Measurements from ENCODE around the gene SURF1. TPM values are rescaled to one million over a fixed set of nuclear protein-coding genes. Genes with fewer than 3 reads are reported as not detected.

The SURF1 gene
- total RNA-seq, 4 donors from 2014 or later = 35.0 to 59.4 (median 41.6) TPM

DNA sequence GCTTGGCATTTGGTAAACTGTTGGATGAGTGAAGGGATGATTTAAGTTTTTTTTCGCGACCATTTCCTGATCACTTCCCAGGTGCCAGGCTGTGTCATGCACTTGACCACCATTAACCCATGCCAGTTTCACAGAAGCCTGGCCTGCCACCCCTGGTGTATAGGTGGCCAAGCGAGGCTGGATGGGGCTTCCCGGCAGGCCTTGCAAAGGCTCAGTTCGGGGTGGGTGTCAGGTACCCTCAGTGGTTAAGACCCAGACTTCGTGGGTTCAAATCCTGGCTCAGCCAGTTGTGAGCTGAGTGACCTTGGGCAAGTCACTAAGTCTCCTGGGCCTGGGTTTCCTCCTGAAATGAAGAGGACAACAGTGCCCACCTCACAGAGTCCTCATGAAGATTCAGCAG, 10.7 kb downstream of the SURF1 start:
- Histone ChIP-seq H3K27ac (no peak overlapping the region), H3K4me3 (no peak overlapping the region), H3K9me3 (no peaks in the 10 kb centered on the region), H3K36me3 (peaks cover 0 to 70% (median 22%) of the 10 kb centered on the region in 3 donors), H3K4me1 (peaks cover 0 to 52% (median 24%) of the 10 kb centered on the region in 4 donors), H3K27me3 (no peaks in the 10 kb centered on the region)
- TF ChIP-seq, protein P1, sequence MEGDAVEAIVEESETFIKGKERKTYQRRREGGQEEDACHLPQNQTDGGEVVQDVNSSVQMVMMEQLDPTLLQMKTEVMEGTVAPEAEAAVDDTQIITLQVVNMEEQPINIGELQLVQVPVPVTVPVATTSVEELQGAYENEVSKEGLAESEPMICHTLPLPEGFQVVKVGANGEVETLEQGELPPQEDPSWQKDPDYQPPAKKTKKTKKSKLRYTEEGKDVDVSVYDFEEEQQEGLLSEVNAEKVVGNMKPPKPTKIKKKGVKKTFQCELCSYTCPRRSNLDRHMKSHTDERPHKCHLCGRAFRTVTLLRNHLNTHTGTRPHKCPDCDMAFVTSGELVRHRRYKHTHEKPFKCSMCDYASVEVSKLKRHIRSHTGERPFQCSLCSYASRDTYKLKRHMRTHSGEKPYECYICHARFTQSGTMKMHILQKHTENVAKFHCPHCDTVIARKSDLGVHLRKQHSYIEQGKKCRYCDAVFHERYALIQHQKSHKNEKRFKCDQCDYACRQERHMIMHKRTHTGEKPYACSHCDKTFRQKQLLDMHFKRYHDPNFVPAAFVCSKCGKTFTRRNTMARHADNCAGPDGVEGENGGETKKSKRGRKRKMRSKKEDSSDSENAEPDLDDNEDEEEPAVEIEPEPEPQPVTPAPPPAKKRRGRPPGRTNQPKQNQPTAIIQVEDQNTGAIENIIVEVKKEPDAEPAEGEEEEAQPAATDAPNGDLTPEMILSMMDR (IDR thresholded peaks at IDR 0.05) = no peak
- no peak for TF ChIP-seq EP300 (IDR thresholded peaks at IDR 0.05)
- no peak for TF ChIP-seq POLR2A (IDR thresholded peaks at IDR 0.05)
- DNase-seq (ENCODE audit: low spot score in 2 of 2) = no peak
- 90 to 92% methylated on average over 6 of the region's 6 CpGs for WGBS, 2 donors

DNA sequence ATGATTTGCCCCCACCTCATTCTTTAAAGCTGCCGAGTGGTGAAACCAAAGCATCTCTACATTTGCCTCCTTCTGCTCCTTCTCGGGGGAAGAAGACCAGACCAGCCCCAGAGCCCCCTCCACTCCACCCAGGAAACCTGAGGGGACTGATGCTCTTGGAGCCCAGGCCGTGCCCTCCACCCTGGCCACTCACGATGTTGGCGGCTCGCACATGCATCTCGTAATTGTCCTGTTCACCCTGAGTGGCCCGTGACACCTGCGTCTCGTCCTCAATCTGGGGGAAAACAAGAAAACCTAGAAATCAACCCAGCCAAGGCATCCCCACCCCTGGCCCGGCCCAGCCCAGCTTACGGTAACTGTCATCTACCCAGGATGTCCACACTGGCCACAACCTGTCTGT, 11.3 kb downstream of the SURF1 start:
- Histone ChIP-seq H3K36me3 (peaks cover 0 to 70% (median 16%) of the 10 kb centered on the region in 3 donors), H3K27ac (no peak overlapping the region), H3K4me1 (peaks cover 0 to 48% (median 22%) of the 10 kb centered on the region in 4 donors), H3K9me3 (no peaks in the 10 kb centered on the region), H3K4me3 (no peak overlapping the region), H3K27me3 (no peaks in the 10 kb centered on the region)
- WGBS, 2 donors = 90 to 97% methylated on average over 12 of the region's 12 CpGs
- DNase-seq (ENCODE audit: low spot score in 2 of 2) = no peak
- TF ChIP-seq, protein P1 (IDR thresholded peaks at IDR 0.05) = no peak
- TF ChIP-seq EP300 (IDR thresholded peaks at IDR 0.05) = no peak
- TF ChIP-seq POLR2A (IDR thresholded peaks at IDR 0.05) = no peak

DNA sequence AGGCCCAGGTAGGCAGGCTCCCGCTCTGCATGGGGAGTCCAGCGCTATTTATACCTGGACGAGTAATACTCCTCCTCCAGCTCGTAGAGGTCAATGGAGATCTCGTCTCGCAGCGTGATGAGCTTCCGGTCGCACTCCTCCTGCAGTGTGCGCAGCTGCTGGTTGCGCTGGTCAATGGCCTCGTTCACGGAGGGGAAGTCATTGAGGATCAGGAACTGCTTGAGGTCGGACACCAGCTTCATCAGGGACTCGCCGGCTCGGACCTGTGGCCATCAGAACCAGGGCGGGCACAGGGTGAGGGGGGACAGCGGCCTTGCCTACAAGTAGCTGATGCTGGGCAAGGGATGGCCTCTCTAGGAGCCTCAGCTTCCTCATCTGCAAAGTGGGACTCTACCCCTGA, 12.2 kb downstream of the SURF1 start:
- no peak for DNase-seq (ENCODE audit: low spot score in 2 of 2)
- 93 to 97% methylated on average over 6 to 19 of the region's 19 CpGs for WGBS, 2 donors
- TF ChIP-seq POLR2A (IDR thresholded peaks at IDR 0.05) (no peak), EP300 (IDR thresholded peaks at IDR 0.05) (no peak)
- TF ChIP-seq, protein P1 (IDR thresholded peaks at IDR 0.05) = no peak
- peaks cover 0 to 69% (median 7%) of the 10 kb centered on the region in 3 donors for H3K36me3 ChIP-seq
- no peaks in the 10 kb centered on the region for H3K9me3 ChIP-seq
- peaks cover 0 to 39% (median 14%) of the 10 kb centered on the region in 4 donors for H3K4me1 ChIP-seq
- no peaks in the 10 kb centered on the region for H3K27me3 ChIP-seq
- H3K27ac ChIP-seq = no peak overlapping the region
- no peak overlapping the region for H3K4me3 ChIP-seq

DNA sequence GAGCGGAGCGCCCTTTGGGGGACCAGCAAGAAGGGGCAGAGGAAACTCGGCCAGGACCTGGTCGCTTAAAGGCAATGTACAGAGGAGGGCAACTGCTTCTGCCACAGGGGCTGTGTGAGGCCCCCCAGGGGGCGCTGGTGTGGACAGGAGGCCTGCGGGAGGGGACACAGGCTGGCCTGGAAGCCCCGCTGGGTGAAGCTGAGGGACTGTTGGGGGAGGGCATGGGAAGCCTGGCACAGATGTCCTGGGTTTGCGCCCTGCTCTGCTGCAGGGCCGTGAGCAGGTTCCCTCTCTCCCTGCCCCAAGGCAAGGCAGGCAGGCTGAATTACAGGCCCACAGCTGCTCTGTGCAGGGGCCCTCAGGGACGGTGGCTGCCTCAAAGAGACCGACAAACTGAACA, 13.7 kb downstream of the SURF1 start:
- Histone ChIP-seq H3K36me3 (peaks cover 0 to 74% (median 6%) of the 10 kb centered on the region in 3 donors), H3K27ac (no peak overlapping the region), H3K4me1 (peaks cover 0 to 35% (median 11%) of the 10 kb centered on the region in 4 donors), H3K9me3 (no peaks in the 10 kb centered on the region), H3K27me3 (no peaks in the 10 kb centered on the region), H3K4me3 (no peak overlapping the region)
- 62 to 80% methylated on average over 9 to 11 of the region's 11 CpGs for WGBS, 2 donors
- TF ChIP-seq POLR2A (IDR thresholded peaks at IDR 0.05) = no peak
- TF ChIP-seq EP300 (IDR thresholded peaks at IDR 0.05) = no peak
- TF ChIP-seq, protein P1 (IDR thresholded peaks at IDR 0.05) = no peak
- DNase-seq (ENCODE audit: low spot score in 2 of 2) = no peak

DNA sequence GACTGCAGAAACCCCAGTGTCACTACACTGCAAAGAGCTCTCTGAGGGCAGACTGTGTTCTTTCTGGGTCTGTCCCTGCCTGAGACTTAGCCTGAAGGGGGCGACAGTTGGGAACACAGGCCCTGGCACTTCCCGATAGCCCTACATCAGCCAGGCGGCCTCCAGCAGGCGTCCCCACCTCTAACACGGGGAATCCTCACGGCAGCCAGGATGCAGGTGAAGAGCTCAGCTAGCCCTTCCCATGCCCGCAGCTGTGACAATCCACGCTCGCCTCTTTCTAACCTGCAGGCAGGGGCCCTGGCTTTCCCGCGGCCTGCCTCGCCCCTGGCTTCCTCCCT, 14.2 kb downstream of the SURF1 start:
- Histone ChIP-seq H3K27me3 (no peaks in the 10 kb centered on the region), H3K4me3 (no peak overlapping the region), H3K27ac (no peak overlapping the region), H3K4me1 (peaks cover 0 to 37% (median 11%) of the 10 kb centered on the region in 4 donors), H3K9me3 (no peaks in the 10 kb centered on the region), H3K36me3 (peaks cover 0 to 74% (median 6%) of the 10 kb centered on the region in 3 donors)
- TF ChIP-seq, protein P1 (IDR thresholded peaks at IDR 0.05) = no peak
- TF ChIP-seq POLR2A (IDR thresholded peaks at IDR 0.05) (no peak), EP300 (IDR thresholded peaks at IDR 0.05) (no peak)
- DNase-seq (ENCODE audit: low spot score in 2 of 2) = no peak
- 78% methylated on average over 12 of the region's 12 CpGs for WGBS, 2 donors

All from tibial nerve (tissue), 4 donors.